Measurements from ENCODE around the gene HCRT.
"Not testable (repeated sequence)": the region's sequence is repeated elsewhere in the genome, so short reads cannot be mapped to it uniquely, and the experiment has no call there.

HCRT gene

DNA sequence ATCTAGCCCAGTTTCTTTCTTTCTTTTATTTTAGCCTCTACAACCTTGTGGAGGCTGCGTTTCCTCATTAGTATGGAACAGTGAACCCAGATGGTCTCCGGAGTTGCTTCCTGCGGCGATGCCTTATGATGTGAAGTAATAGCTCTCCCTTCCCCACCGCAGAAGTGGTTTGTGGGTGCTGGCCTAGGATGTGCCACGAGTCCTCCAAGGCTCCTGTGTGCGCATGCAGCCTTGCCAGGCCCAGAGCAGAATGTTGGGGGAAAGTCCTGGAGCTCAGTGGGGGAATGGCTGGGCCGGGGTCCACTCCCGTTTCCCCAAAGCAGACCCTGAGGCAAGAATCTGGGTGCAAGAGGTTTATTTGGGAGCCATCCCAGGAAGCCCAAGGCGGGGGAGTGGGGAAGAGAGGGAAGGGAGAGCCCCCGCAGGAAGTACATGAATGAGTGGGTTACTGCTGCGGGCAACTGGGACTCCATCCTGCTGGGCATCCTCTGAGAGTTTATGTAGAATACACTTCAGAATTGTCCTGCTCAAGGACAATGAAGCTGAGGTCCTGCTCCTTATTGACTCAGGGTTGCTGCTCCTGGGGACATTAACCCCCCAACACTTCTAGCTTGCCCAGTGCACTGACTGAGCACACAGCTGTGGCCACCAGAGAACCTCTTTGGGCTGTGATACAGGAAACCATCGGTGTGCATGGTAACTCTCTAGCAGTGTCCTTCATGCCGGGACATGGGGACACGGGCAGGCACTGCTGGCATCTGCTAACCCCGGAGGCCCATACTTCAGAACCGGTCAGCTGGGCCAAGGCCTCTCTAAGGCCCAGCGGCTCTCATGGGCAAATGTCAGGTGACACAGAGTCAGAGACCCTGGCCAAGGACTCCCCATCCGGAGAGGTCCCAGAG lies 3.7 kb upstream of the HCRT start (continued):
- TF ChIP-seq, protein P1, sequence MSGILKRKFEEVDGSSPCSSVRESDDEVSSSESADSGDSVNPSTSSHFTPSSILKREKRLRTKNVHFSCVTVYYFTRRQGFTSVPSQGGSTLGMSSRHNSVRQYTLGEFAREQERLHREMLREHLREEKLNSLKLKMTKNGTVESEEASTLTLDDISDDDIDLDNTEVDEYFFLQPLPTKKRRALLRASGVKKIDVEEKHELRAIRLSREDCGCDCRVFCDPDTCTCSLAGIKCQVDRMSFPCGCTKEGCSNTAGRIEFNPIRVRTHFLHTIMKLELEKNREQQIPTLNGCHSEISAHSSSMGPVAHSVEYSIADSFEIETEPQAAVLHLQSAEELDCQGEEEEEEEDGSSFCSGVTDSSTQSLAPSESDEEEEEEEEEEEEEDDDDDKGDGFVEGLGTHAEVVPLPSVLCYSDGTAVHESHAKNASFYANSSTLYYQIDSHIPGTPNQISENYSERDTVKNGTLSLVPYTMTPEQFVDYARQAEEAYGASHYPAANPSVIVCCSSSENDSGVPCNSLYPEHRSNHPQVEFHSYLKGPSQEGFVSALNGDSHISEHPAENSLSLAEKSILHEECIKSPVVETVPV (CRISPR knock-in tag; IDR thresholded peaks at IDR 0.05): no peak
- TF ChIP-seq ZFP30 (CRISPR knock-in tag; IDR thresholded peaks at IDR 0.05) (no peak), ARNTL (CRISPR knock-in tag; IDR thresholded peaks at IDR 0.05; ENCODE audit: borderline replicate concordance, low read depth) (no peak), TOX (CRISPR knock-in tag; IDR thresholded peaks at IDR 0.05; ENCODE audit: borderline replicate concordance) (no peak)

DNA sequence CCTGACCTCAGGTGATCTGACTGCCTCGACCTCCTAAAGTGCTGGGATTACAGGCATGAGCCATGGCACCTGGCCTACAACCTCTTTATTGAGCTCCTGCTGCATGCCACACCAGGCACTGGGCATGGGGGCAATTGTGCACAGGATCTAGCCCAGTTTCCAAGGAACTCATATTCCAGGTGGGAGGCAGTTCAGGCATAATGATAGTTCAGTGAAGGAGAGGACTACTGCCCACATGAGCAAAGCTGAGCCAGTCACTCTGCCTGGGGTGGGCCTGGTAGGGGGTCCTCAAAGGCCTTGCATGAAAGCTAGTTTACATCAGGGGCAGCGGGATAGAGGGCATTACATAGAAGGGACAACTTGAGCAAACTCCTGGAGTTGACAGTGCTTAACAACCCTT lies 2.6 kb upstream of the HCRT start:
- ATAC-seq: no peak
- TF ChIP-seq ZNF565 (CRISPR knock-in tag; conservative IDR thresholded peaks at IDR 0.05; ENCODE audit: low read depth): no peak
- no peak for TF ChIP-seq TCF4 (CRISPR knock-in tag; IDR thresholded peaks at IDR 0.05; ENCODE audit: borderline replicate concordance)

- ATAC-seq: not testable (repeated sequence)
Measured at GRCh38 chr17:42186191-42186590, 939 bp upstream of the HCRT start.

DNA sequence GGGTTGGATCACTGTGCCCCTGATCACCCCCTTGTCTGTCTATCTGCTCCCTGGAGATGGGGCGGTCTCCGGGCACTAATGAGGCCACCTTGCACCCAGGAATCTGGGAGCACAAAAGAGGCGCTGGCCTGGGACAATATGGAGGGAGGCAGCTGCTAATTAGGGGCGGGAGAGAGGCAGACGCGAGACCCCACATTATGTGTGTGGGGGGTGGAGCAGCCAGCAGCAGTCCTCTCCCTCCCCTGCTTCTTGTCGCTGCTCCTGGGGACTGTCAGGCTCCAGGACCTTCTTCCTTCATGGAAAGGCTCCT lies 324 bp upstream of the HCRT start:
- no peak for ATAC-seq
- no peak for TF ChIP-seq ISL1 (CRISPR knock-in tag; IDR thresholded peaks at IDR 0.05)
- no peak for TF ChIP-seq ESRRG (CRISPR knock-in tag; IDR thresholded peaks at IDR 0.05)
- TF ChIP-seq PPARA (CRISPR knock-in tag; IDR thresholded peaks at IDR 0.05; ENCODE audit: borderline replicate concordance): no peak
- TF ChIP-seq ZNF565 (CRISPR knock-in tag; conservative IDR thresholded peaks at IDR 0.05; ENCODE audit: low read depth): no peak
- TF ChIP-seq ZNF8 (CRISPR knock-in tag; IDR thresholded peaks at IDR 0.05): no peak
- no peak for TF ChIP-seq CSDC2 (CRISPR knock-in tag; IDR thresholded peaks at IDR 0.05)
- no peak for TF ChIP-seq TOX (CRISPR knock-in tag; IDR thresholded peaks at IDR 0.05; ENCODE audit: borderline replicate concordance)
- no peak for TF ChIP-seq ZFP3 (CRISPR knock-in tag; IDR thresholded peaks at IDR 0.05)
- no peak for TF ChIP-seq ZC3H10 (CRISPR knock-in tag; IDR thresholded peaks at IDR 0.05)
- no peak for TF ChIP-seq RARB (CRISPR knock-in tag; IDR thresholded peaks at IDR 0.05)
- TF ChIP-seq ZFP30 (CRISPR knock-in tag; IDR thresholded peaks at IDR 0.05): no peak
- TF ChIP-seq ZNF70 (CRISPR knock-in tag; IDR thresholded peaks at IDR 0.05): no peak
- TF ChIP-seq, protein P2, sequence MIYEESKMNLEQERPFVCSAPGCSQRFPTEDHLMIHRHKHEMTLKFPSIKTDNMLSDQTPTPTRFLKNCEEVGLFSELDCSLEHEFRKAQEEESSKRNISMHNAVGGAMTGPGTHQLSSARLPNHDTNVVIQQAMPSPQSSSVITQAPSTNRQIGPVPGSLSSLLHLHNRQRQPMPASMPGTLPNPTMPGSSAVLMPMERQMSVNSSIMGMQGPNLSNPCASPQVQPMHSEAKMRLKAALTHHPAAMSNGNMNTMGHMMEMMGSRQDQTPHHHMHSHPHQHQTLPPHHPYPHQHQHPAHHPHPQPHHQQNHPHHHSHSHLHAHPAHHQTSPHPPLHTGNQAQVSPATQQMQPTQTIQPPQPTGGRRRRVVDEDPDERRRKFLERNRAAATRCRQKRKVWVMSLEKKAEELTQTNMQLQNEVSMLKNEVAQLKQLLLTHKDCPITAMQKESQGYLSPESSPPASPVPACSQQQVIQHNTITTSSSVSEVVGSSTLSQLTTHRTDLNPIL (CRISPR knock-in tag; IDR thresholded peaks at IDR 0.05; ENCODE audit: low read depth): no peak
- no peak for TF ChIP-seq GLIS3 (CRISPR knock-in tag; IDR thresholded peaks at IDR 0.05)
- TF ChIP-seq SNAI2 (CRISPR knock-in tag; IDR thresholded peaks at IDR 0.05): no peak
- TF ChIP-seq OSR1 (CRISPR knock-in tag; IDR thresholded peaks at IDR 0.05): no peak
- TF ChIP-seq PATZ1 (CRISPR knock-in tag; IDR thresholded peaks at IDR 0.05; ENCODE audit: borderline replicate concordance): no peak
- TF ChIP-seq ARNTL (CRISPR knock-in tag; IDR thresholded peaks at IDR 0.05; ENCODE audit: borderline replicate concordance, low read depth): no peak
- TF ChIP-seq, protein P1 (CRISPR knock-in tag; IDR thresholded peaks at IDR 0.05): no peak
- no peak for TF ChIP-seq TCF4 (CRISPR knock-in tag; IDR thresholded peaks at IDR 0.05; ENCODE audit: borderline replicate concordance)

Data from SK-N-SH treated with all-trans-retinoic acid at 6 μM for 48 hours (cell line).